Upper lobe of left lung (tissue), 6 donors: ENCODE results near the gene PHC1. TPM values are rescaled to one million over a fixed set of nuclear protein-coding genes. Genes with fewer than 3 reads are reported as not detected.

ENCODE experiments used
- ATAC-seq, 2 donors: fragments of 200-7000 bp; cut with Tn5 transposase; one replicate each; pipeline ENCODE4 v1.9.1; 2022; ENCODE audit warnings: mild to moderate bottlenecking in 2 of 2, moderate library complexity in 2 of 2; ENCODE audit not compliant: low FRiP score in 2 of 2
- DNase-seq, 2 donors: peaks; one replicate each; pipeline ENCODE4 v3.0.0-alpha.2; 2019 to 2020
- H3K27ac ChIP-seq, 4 donors: fragments of 200-600 bp; sonication (generic); one replicate each; pipeline ENCODE4 v1.5.1; 2016 to 2019
- H3K27me3 ChIP-seq, 4 donors: fragments of 200-600 bp; sonication (generic); one replicate each; pipeline ENCODE4 v1.5.1; 2017 to 2019
- H3K36me3 ChIP-seq, 4 donors: fragments of 200-600 bp; sonication (generic); one replicate each; pipeline ENCODE4 v1.5.1; 2016 to 2019
- H3K4me1 ChIP-seq, 4 donors: fragments of 200-600 bp; sonication (generic); one replicate each; pipeline ENCODE4 v1.5.1; 2018 to 2019
- H3K4me3 ChIP-seq, 4 donors: fragments of 200-600 bp; sonication (generic); one replicate each; pipeline ENCODE4 v1.5.1; 2017 to 2019; ENCODE audit warnings: mild to moderate bottlenecking in 2 of 4, moderate library complexity in 1 of 4
- H3K9me3 ChIP-seq, 4 donors: fragments of 200-600 bp; sonication (generic); one replicate each; pipeline ENCODE4 v1.5.1; 2018 to 2019
- CTCF ChIP-seq, 6 experiments: fragments of 450-650 bp in 4 of 6; fragments of 200-600 bp in 2 of 6; sonication (generic) in 2 of 6; IDR thresholded peaks; one replicate each; pipeline ENCODE4 v1.5.1; 2016 to 2019; ENCODE audit warnings: antibody characterized with exemption in 6 of 6
- EP300 ChIP-seq, 4 donors: sonication (generic); formaldehyde crosslinking; IDR thresholded peaks; one replicate each; pipeline ENCODE4 v1.5.1; 2017; ENCODE audit warnings: antibody characterized with exemption in 4 of 4, control low read depth in 2 of 4
- POLR2A ChIP-seq, 4 donors: fragments of 450-650 bp; IDR thresholded peaks; one replicate each; pipeline ENCODE4 v1.5.1; 2016 to 2017; ENCODE audit warnings: antibody characterized with exemption in 4 of 4, mild to moderate bottlenecking in 2 of 4
- POLR2AphosphoS5 ChIP-seq, 2 donors: sonication (generic); formaldehyde crosslinking; IDR thresholded peaks; one replicate each; pipeline ENCODE4 v1.5.1; 2017; ENCODE audit warnings: antibody characterized with exemption in 2 of 2
- WGBS, 2 donors: methylation state at CpG; one replicate each; pipeline ENCODE4 v1.1.5; 2017 to 2018; 5-methylcytosine and 5-hydroxymethylcytosine counted together
- total RNA-seq, 6 donors: library from RNA; depleted of rRNA in 4 of 6; stranded (reverse); fragments of >200 nt in 4 of 6; gene quantifications; one replicate each; pipeline versions ENCODE4 v1.1.0 to v1.2.1, GENCODE V29; 2016 to 2021
- donor health status: DM: no; HTN: no; CAD: no; lungs with moderate emphysema.
- donor health status: DM: no; HTN: yes; CAD: no; lungs with severe emphysema.

Gene PHC1
- total RNA-seq, 6 donors from 2014 or later, result 23.2 to 60.8 (median 32.1) TPM

GRCh38 chr12:8871068-8871467, 43.2 kb upstream of the PHC1 start:
- Histone ChIP-seq H3K4me1 (no peaks in the 10 kb centered on the region), H3K27me3 (no peaks in the 10 kb centered on the region), H3K9me3 (no peaks in the 10 kb centered on the region), H3K36me3 (no peaks in the 10 kb centered on the region), H3K27ac (no peak overlapping the region), H3K4me3 (no peak overlapping the region)
- DNase-seq (no peak), ATAC-seq (peak in 1 of 2 donors; percentile 83)
- no peak for TF ChIP-seq POLR2AphosphoS5 (IDR thresholded peaks at IDR 0.05)

DNA sequence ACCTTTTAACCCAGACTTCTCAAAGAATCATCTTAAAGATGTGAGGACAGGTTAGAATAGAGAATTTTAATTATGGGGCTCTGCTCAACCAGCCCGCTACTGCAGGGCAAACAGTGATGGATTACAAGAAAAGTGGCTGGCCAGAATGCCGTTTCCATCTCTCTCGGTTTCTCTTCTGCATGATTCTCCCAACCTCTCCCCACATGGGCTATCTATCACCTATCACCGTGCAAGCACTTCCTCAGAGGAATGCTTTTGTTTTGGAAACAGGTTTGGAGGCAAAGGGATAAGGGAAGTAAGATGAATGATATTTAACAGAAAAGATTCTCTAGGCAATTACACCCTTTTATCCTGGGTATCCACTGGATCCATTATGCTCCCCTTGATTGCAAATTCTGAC, 37.4 kb upstream of the PHC1 start:
- H3K27me3 ChIP-seq, result no peaks in the 10 kb centered on the region
- DNase-seq, result no peak
- H3K36me3 ChIP-seq, result no peaks in the 10 kb centered on the region
- 40 to 56% methylated on average over 4 of the region's 4 CpGs for WGBS, 2 donors
- H3K4me1 ChIP-seq, result no peaks in the 10 kb centered on the region
- H3K4me3 ChIP-seq, result no peak overlapping the region
- H3K9me3 ChIP-seq, result no peaks in the 10 kb centered on the region
- TF ChIP-seq EP300 (IDR thresholded peaks at IDR 0.05), result no peak
- TF ChIP-seq CTCF (IDR thresholded peaks at IDR 0.05), result no peak
- no peak for TF ChIP-seq POLR2A (IDR thresholded peaks at IDR 0.05)
- TF ChIP-seq POLR2AphosphoS5 (IDR thresholded peaks at IDR 0.05), result no peak
- H3K27ac ChIP-seq, result no peak overlapping the region
- ATAC-seq, result no peak

DNA sequence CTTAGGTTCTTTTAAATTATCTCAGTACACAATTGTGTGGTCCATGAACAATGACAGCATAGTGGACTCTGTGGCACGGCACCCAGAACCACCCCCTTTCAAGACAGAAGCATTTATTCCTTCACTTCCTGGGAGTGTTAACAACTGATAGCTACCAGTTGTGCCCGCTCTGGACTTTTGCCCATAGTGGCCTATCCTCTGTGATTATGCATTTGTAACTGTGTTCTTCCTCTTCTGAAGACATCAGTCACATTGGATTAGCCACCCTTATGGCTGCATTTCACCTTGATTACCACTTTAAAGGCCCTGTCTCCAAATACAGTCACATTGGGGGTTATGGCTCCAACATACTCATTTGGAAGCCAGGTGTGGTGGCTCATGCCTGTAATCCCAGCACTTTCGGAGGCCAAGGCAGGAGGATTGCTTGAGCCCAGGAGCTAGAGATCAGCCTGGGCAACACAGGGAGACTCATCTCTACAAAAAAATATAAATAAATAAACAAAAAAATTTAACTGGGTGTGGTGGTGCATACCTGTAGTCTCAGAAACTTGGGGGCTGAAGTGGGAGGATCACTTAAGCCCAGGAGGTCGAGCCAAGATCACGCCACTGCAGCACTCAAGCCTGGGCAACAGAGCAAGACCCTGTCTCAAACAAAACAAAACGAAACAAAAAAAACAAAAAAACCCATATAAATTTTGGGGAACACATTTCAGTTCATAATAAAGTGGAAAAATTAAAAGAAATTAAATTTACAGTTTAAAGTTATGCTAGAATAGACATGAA, 27.6 kb upstream of the PHC1 start:
- no peak overlapping the region for H3K27ac ChIP-seq
- no peaks in the 10 kb centered on the region for H3K4me1 ChIP-seq
- no peak for DNase-seq
- no peaks in the 10 kb centered on the region for H3K27me3 ChIP-seq
- no peak for ATAC-seq
- TF ChIP-seq POLR2A (IDR thresholded peaks at IDR 0.05) (no peak), EP300 (IDR thresholded peaks at IDR 0.05) (no peak), POLR2AphosphoS5 (IDR thresholded peaks at IDR 0.05) (no peak), CTCF (IDR thresholded peaks at IDR 0.05) (no peak)
- H3K9me3 ChIP-seq, result no peaks in the 10 kb centered on the region
- 79 to 88% methylated on average over 6 of the region's 6 CpGs for WGBS, 2 donors
- no peak overlapping the region for H3K4me3 ChIP-seq
- H3K36me3 ChIP-seq, result no peaks in the 10 kb centered on the region

DNA sequence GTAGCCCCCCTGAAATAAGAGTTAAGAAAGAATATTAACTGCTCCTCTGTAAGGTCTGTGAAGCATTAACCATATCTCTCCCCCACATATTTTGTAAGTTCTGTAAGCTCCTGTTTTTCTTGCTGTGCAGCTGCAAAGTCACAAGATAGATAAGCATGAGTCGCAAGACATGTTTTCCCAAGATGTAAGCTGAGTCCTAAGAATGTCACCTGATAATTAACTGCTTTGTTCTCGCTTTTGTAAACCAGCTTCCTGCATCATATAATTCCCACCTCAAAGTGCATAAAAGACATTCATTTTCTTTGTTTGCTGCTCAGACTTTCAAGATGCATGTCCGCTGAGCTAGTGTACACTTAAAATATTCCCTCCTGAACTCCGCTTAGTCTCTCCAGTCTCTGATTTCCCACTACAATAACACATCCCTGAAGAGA, 27.0 kb upstream of the PHC1 start:
- DNase-seq (no peak), ATAC-seq (no peak)
- no peaks in the 10 kb centered on the region for H3K36me3 ChIP-seq
- TF ChIP-seq POLR2A (IDR thresholded peaks at IDR 0.05) (no peak), EP300 (IDR thresholded peaks at IDR 0.05) (no peak), CTCF (IDR thresholded peaks at IDR 0.05) (no peak), POLR2AphosphoS5 (IDR thresholded peaks at IDR 0.05) (no peak)
- 92 to 95% methylated on average over 4 of the region's 4 CpGs for WGBS, 2 donors
- no peaks in the 10 kb centered on the region for H3K4me1 ChIP-seq
- H3K9me3 ChIP-seq, result no peaks in the 10 kb centered on the region
- no peak overlapping the region for H3K4me3 ChIP-seq
- H3K27me3 ChIP-seq, result no peaks in the 10 kb centered on the region
- H3K27ac ChIP-seq, result no peak overlapping the region

GRCh38 chr12:8890313-8891085, 23.8 kb upstream of the PHC1 start:
- no peaks in the 10 kb centered on the region for H3K4me1 ChIP-seq
- no peaks in the 10 kb centered on the region for H3K27me3 ChIP-seq
- WGBS, 2 donors, result 30 to 33% methylated on average over 14 of the region's 14 CpGs
- no peak overlapping the region for H3K27ac ChIP-seq
- DNase-seq (peak in 1 of 2 donors; percentile 27), ATAC-seq (peak; percentile 68 to 94)
- no peak for TF ChIP-seq EP300 (IDR thresholded peaks at IDR 0.05)
- peak; percentile 60 to 91 (median 80) for TF ChIP-seq CTCF (IDR thresholded peaks at IDR 0.05)
- H3K36me3 ChIP-seq, result no peaks in the 10 kb centered on the region
- peak overlapping the region in 3 of 4 donors; percentile 28 to 50 (median 43) for H3K4me3 ChIP-seq
- H3K9me3 ChIP-seq, result no peaks in the 10 kb centered on the region
